HG03159 (cell line): ENCODE results near the gene PPP1R1A.

Experiments
- ATAC-seq: cut with Tn5 transposase; IDR thresholded peaks from one replicate; pipeline ENCODE4 v1.9.1; 2021; ENCODE audit warnings: mild to moderate bottlenecking, moderate library complexity; ENCODE audit not compliant: unreplicated experiment

PPP1R1A gene

DNA sequence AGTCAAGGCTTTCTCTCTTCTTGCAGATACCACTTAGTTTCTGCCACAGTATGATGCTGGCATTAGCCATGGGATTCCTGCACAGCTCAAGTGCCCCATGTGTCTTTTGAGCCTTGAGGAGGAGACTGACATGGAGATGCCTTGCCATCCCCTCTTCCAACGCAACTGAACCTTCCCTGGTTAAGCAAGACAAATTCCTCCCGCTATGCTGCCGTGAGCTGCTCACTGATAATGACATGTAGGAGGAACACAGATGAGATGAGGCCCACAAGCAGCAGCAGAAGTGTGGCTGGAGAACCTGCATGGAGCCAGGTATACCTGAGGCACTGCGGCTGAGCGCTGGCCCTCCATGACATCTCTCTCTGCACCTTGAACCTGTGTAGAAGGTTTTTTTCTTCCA, 15.4 kb upstream of the PPP1R1A start:
- no peak for ATAC-seq

DNA sequence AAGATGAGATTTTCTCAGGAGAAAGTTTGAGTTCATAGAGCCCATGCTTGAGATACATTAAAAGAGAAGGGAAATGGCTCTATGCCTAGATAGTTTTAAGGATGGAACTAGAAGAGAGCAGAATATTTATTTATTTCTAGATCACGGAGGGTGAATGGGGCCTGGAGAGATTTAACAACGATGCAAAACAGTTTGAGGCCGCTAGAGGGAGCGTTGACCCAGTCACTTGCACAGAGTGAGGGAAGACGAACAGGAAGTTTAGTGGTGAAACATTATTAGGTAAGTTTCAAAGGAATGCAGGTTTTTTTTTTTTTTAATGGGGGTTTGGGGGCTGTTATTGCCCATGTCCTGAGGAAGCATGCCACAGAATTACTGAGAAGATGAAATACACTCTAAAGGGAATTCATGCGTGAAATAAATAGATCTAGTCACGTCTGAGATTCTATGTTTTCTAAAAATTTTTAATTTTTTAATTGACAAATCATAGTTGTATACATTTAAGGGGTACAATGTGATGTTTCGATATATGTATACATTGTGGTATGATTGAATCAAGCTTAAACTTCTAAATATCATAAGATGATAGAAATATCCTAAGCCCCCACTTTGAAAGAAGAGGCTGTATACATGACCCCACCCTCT, 14.8 kb upstream of the PPP1R1A start:
- peak; percentile 95 for ATAC-seq

DNA sequence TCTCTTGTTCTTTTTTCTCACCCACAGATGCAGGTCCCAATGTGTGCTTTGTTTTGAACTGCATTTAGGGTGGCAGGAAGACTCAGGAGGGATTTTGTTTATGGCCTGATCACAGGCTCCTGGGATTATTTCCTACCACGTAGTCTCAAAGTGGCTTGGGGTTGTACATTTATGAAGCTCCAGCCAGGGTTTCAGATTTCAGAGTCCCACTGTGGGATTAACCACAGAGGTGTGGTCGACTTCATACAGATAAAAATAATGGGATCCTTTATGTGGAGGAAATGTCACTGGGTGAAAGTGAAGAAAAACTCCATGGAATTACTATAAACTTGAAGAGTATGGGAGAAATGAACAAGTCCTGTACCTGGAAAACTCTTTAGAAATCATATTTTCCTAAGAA, 14.2 kb upstream of the PPP1R1A start:
- no peak for ATAC-seq

DNA sequence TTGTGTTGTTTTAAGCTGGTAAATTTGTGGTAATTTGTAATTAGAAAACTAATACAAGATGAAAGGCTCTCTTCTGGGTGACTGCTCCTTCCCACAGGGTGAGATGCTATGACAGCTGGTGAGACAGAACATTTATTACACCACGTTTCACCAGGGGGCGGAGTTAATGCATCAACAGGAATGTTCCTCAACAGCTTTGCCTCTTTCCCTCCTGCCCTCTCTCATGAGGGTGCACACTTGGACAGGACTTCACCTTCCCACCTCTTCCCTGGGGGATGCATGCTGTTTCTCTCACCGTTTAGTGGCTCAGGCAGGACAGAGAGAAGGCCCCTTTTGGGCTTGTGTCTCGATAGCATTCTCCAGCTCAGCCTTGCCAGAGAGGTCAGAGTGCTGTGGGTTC, 13.4 kb upstream of the PPP1R1A start:
- ATAC-seq, result no peak

DNA sequence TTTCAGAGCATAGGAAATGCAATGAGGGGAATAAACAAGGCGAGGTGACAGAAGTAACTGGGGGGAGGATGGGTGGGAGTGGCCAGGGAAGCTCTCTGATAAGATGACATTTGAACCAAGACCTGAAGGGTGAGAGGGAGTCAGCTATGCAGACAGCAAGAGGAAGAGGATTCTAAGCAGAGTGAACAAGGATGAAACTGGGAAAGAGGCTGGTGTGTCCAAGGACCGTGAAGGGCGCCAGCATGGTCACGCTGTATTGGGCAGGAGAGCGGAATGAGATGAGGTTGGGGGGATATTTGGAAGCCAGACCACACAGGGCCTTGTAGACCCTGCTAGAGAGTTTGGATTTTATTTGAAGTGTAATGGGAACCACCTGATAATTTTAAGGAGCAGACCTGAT, 10.5 kb upstream of the PPP1R1A start:
- ATAC-seq, result no peak

DNA sequence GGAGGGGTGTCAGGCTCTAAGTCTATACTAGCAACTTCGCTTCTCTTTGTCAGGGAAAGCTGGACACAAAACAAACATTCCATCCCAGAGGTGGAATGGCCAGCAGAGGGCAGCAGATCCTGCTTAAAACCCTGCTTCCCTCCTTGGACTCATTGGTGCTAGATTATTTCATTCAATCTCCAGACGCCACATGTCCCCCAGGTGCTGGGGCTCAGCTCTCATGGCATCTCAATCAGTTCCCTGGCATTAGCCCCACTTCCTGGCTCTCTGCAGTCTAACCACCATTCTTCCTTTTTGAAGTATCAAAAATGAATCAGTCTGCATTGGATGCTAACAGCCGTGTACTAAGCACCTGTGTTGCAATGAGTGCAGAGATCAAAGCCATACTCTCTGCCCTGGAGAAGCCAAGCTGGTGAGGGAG, 8.1 kb upstream of the PPP1R1A start:
- no peak for ATAC-seq

DNA sequence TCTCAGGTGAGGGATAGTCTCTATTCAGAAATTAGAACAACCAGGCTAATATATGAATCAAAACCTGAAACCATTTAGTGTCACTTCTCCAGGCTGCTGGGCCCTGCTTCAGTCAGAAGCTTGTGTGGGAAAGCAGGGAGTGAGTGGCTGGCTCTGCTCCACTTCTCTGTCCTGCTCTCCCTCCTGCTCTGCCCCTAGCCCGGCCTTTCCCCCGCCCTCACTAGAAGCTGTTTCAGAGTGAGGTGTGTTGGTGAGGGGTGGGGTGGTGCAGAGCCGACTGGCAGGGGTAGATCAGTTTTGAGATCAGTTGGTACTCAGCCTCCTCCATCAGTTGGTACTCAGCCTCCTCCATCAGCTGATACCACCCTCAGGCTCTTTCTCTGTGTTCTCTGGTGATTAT, 7.0 kb upstream of the PPP1R1A start:
- ATAC-seq, result no peak

DNA sequence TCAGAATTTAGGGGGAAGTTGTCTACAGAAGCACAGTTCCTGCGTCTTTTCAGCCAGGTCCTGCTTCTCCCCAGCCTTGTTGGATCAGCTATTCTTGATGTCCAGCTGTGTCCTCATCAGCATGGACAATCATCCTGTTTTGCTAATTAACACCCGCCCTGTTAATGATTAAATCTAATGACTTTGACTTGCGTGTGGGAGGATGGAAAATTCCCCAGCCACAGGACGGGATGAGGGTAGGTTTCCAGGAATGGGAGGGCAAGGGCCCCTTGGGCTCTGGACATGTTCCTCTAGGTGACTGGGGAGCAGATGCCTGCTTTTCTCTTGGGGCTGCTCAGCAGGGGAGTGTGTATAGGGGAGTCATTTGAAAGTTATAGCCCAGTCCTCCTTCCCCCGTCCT, 5.3 kb upstream of the PPP1R1A start:
- ATAC-seq, result no peak

DNA sequence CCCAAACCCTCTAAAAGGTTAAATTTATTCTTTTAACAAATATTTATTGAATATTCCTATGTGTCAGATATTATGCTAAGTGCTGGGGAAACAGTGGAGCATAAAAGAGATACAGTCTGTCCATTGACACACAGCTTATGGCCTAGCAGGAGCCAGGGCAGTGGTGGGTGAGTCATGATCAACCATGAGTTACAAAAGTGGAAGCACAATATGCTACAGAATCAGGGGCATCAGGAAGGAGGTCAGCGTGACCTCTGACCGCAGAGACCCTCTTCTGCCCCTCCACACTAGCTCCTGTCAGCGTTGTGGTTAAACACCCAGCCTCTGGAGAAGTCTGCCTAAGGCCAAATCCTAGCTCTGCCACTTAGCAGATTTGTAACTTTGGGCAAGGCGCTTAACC, 4.7 kb upstream of the PPP1R1A start:
- no peak for ATAC-seq

DNA sequence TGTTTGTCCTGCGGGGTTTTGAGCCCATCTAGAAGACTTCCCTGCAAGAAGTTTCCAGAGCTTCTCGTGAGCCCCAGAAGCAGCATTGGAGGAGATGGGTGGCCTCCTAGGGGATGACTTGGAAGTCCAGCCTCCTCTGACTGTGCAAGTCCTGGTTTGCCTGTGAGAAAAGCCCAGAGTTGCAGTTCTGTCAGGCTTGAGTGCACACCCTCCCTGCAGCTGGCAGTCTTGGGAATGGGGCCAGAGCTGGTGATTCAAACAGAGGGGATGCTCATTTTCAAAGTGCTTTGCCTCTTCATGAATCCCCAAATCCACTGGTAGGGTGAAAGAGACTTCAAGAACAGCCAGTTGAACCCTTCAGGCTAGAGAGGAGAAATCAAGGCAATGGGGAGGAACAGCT, 3.9 kb upstream of the PPP1R1A start:
- no peak for ATAC-seq

DNA sequence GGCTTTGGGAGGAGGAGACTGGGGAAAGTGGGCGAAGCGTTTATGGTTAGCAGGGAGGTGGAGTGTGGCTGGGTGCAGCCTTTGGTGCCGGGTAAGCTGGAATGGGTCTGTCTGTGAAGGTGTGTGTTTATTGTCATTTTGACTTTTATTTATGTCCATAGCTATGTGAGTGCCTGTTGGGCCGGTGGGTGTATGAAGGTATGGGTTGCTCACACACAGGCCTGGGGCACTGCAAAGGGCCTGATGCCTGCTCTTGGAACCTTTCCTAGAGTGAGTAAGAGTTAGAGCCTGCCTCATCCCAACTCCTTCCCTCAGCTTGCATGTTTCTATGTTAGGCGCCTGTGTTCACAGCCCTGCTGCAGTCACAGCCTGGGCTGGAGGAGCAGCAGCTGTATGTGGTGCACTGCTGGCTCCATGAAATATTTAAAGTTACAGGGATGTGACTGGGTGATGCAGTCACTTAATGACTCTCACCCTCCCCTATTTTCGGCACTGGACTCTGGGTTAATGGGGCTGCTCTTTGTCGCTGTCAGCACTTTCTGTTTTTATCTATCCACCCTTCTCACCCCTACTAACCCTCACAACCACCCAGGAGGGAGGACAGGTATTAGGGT, 2.6 kb upstream of the PPP1R1A start:
- ATAC-seq, result no peak

DNA sequence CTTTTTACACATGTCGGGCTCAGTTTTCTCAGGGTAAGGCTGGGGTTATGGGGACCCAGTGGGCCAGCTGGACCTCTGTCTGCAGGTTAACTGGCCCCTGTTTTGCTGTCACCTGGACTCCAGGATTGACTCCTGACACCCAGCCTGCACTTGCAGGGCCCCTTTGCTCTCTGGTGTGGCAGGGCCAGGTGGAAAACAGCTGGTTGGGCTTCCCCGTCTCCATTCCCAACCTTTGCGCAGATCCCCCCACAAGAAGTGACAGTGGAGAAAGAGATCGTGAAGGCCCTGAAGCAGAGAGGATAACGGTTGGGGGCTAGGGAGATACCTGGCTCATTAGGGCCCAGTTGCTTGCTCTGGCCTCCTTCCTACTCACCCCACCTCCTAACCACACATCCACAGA, 1.5 kb upstream of the PPP1R1A start:
- no peak for ATAC-seq

DNA sequence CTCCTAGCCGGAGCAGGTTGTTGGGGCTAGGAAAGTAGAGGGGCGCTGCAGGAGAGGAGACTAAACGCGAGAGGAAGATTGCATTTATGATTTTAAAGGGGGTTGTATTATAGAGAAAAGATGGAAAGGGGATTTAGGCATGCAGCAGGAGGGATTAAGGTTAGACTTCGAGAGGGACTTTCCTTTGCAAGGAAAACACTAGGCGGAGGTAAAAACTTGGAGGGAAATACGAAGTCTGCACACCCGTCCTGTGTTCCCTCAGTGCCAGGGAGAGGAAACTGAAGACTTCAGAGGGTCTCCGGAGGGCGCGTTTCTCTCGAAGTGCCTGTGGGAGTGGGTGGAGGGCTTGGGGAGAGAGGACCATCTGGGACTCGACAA, 420 bp upstream of the PPP1R1A start:
- ATAC-seq, result no peak

DNA sequence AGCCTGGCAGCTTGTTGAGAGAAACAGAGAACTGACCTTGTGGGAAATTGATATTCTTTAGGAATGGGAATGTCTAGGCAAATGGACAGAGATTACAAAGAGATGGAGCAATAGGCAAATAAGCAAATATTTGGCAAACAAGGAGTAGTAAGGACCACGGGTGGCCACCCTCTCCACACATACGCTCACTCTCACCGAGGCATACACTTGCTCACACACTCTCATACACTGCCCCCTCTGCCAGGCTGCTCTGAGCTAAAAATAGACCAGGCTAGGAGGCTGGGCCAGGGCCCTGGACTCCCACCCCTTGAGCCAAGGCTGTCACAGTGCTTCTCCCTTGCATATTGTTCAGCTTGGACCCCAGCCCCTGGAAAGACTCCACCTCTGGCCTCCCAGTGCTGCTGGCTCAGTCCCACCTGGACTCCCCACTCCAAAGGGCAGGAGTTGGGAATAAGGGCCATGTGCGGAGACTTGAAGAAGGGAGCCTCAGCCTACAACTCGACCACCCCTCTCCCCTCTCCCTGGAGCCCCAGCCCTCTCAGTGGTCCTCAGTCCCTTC, 1.1 kb downstream of the PPP1R1A start:
- ATAC-seq, result no peak

DNA sequence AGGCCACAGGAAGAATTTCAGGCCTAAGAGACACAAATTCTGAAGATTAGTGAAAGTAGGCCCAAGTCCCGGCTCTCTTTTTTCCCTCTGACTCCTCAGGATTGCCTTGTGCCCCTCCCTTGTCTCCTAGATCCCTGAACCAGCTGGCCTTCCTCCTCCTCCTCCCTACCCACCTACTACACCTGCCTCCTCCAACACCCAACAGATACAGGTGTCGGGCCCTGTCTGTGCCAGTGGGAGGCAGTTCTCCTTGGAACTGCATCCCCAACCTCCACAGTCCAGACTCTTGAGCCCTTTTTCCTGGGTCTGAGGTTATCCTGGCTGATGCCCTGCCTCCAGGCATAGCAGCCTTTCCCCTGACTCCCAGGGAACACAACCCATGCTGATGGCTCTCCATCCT, 1.8 kb downstream of the PPP1R1A start:
- ATAC-seq, result no peak

DNA sequence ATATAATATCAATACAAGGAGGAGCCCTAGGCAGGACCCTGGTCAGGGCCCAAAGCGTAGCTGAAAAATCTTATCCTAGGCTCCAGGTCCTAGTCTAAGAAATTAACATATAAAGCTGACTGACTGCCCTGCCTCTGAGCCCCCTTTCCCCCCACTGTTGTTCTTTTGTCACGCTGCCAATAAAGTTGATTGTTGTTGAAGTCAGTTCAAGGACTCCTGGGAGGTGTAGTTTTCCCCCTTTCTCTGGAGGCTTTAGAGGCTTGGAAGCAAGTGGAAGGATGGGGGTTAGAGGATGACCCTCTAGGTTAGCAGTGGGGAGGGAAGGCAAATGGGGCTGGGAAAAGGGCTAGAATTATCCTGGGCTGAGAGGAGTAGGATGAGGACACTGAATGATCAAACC, 3.2 kb downstream of the PPP1R1A start:
- ATAC-seq, result no peak

DNA sequence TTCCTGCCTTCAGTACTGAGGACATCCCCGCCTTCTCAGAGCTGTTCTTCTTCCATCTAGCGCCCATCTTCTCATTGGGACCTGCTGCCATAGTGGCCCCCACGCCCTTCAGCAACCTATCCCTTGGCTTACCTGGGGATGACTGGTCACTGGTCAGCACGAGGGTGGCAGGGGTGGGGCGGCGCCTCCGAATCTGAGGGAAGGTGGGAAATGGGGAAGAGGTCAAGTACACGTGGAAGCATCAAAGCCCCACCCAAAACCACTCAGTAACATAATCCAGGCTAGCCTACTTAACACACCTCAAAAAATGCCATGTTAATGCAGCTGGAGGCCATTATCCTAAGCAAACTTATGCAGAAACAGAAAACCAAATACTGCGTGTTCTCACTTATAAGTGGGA, 4.3 kb downstream of the PPP1R1A start:
- no peak for ATAC-seq

DNA sequence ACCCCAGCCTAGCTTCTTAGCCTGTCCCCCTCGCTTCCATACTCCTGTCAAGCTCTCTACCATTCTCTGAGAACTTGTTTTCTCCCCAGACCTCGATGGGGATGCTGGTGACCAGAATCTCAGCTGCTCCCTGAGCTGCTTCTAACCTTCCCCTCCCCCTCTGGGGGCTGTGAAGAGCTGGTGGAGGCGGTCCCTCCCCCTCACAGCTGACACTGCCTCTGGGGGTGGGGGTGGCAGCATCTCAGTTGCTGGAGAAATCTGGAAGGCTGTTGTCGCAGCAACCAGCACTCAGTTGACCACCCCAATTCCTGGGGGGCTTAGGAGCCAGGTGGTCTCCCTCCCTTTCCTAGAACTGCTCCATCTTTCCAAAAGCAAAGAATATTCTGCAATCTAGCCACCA, 4.7 kb downstream of the PPP1R1A start:
- no peak for ATAC-seq

DNA sequence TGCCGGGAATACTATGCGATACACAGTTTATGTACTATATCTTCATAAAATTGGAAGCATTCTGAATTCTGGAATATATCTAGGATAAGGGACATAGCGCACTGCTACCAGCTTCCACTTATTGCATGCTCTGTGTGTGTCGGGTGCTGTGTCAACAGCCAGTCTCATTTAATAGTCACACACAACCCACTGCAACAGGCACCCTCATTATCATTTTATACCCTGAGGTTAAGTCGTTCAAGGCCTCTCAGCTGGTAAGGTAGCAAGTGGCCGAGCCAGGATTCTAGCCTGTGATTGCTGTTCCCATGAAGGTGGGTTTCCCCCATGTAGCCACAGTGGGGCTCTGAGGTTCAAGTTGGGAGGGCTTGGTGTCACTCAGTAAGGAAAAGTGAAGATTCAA, 7.0 kb downstream of the PPP1R1A start:
- no peak for ATAC-seq

DNA sequence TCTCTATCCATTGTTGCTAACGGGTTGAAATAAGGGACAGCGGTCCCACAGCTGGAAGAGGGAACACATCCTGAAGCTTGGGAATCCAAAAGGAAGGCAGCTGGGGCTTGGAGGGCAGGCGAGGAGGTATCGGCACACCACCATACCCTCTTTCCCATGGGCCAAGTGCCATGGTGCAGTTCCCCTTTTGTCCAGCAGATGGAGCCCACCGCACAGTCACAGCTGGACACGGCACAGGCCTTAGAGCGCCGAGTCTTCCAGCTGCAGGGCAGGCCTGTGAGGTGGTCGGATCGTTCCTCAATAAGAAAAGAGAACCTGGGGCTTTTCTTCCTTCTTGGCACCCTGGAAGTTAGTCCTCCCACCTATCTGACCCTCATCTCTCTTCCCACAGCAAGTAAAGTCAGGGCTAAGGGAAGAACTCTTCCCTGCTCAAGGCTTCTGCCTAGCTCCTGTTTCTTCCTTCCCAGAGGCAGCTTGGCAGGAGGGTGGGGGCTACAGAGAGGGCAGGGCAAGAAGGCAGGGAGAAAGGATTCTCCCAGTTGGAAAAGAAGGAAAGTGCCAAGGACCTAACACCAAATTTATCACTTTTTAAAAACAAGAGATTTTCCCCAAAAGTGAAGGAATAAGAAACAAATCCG, 8.6 kb downstream of the PPP1R1A start:
- ATAC-seq, result peak; percentile 96

DNA sequence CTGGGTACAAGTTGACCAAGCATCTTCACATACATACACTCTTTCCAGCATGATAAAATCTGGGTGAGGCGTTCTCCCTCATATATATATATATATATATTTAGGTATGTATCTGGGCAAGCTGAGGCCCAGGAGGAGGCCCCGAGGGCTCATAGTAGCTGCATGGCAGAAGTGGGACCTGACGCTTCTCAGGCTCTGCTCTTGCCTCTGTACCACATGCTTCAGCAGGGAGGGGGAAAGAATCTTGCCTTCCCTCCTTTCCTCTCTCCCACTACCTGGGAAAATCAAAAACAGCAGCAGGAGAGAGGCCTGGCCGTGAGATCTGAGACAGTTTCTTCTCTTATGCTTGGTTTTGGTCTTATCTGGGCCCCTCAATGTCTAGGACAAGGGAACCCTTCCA, 9.2 kb downstream of the PPP1R1A start:
- peak; percentile 16 for ATAC-seq

DNA sequence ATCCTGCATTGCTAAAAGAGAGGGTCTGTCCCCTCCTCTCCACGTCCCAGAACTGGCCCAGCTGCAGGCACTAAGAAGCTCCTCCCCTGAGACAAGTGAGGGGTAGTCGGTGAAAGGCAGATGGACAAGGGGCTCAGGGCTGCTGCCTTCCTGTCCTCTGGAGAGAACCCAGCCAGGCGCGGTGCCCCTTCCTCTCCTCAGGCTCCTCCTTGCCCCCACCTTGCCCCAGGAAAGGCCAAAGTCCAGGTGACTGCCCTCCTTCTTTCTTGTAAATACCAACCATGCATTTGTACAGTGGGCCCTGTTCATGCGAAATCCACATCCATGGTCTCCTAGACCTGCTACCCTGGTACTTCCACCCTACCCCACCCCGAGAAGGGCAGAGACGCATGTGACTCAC, 9.7 kb downstream of the PPP1R1A start:
- ATAC-seq, result no peak
